ENCODE data around the gene MT2A. TPM values are rescaled to one million over a fixed set of nuclear protein-coding genes. Genes with fewer than 3 reads are reported as not detected.

Gene MT2A
- total RNA-seq, 1 donor from 2014 or later: 112 TPM

GRCh38 chr16:56601325-56601724, 7.1 kb upstream of the MT2A start:
- Mint-ChIP-seq H3K27me3 (ENCODE audit: low read depth, unreplicated experiment) (peaks cover 30% of the 10 kb centered on the region), H3K27ac (ENCODE audit: unreplicated experiment) (no peak overlapping the region), H3K4me1 (ENCODE audit: low read depth, unreplicated experiment) (peaks cover 3% of the 10 kb centered on the region), H3K4me3 (ENCODE audit: unreplicated experiment) (no peak overlapping the region), H3K36me3 (ENCODE audit: low read depth, unreplicated experiment) (no peaks in the 10 kb centered on the region), H3K9me3 (ENCODE audit: unreplicated experiment) (peaks cover 7% of the 10 kb centered on the region)
- no peaks in the 10 kb centered on the region for H3K9me3 ChIP-seq (ENCODE audit: insufficient read depth, low read depth, low read length)
- H3K4me1 ChIP-seq (ENCODE audit: insufficient read depth, low read length): peaks cover 8% of the 10 kb centered on the region
- H3K36me3 ChIP-seq (ENCODE audit: insufficient read depth, low read length): no peaks in the 10 kb centered on the region
- no peak overlapping the region for H3K4me3 ChIP-seq (ENCODE audit: insufficient read depth, low read depth, low read length)
- H3K27me3 ChIP-seq (ENCODE audit: insufficient read depth, low read length): no peaks in the 10 kb centered on the region
- no peak overlapping the region for H3K4me2 ChIP-seq (ENCODE audit: low read length)
- H3K9ac ChIP-seq (ENCODE audit: low read length): no peak overlapping the region
- TF ChIP-seq EZH2 (IDR thresholded peaks at IDR 0.05; ENCODE audit: insufficient read depth, low read length) (no peak), CTCF (IDR thresholded peaks at IDR 0.05; ENCODE audit: insufficient read depth, low read depth, low read length) (no peak)
- H3K79me2 ChIP-seq (ENCODE audit: insufficient read depth, low read length): no peaks in the 10 kb centered on the region
- FAIRE-seq (no peak), DNase-seq (ENCODE audit: low read depth) (no peak)
- peak overlapping the region; percentile 43 for H2AFZ ChIP-seq (ENCODE audit: low read depth, low read length)
- H4K20me1 ChIP-seq (ENCODE audit: insufficient read depth, low read length): no peaks in the 10 kb centered on the region
- no peak overlapping the region for H3K27ac ChIP-seq (ENCODE audit: low read depth, low read length)

- Mint-ChIP-seq H3K4me3 (ENCODE audit: unreplicated experiment) (no peak overlapping the region), H3K27me3 (ENCODE audit: low read depth, unreplicated experiment) (peaks cover 25% of the 10 kb centered on the region), H3K4me1 (ENCODE audit: low read depth, unreplicated experiment) (peaks cover 19% of the 10 kb centered on the region), H3K9me3 (ENCODE audit: unreplicated experiment) (peaks cover 3% of the 10 kb centered on the region), H3K27ac (ENCODE audit: unreplicated experiment) (no peak overlapping the region), H3K36me3 (ENCODE audit: low read depth, unreplicated experiment) (no peaks in the 10 kb centered on the region)
- DNase-seq (ENCODE audit: low read depth): no peak
- FAIRE-seq: no peak
- Histone ChIP-seq H3K9me3 (ENCODE audit: insufficient read depth, low read depth, low read length) (no peaks in the 10 kb centered on the region), H2AFZ (ENCODE audit: low read depth, low read length) (no peak overlapping the region), H3K9ac (ENCODE audit: low read length) (no peak overlapping the region), H3K4me3 (ENCODE audit: insufficient read depth, low read depth, low read length) (no peak overlapping the region), H3K27me3 (ENCODE audit: insufficient read depth, low read length) (no peaks in the 10 kb centered on the region), H3K4me1 (ENCODE audit: insufficient read depth, low read length) (peaks cover 25% of the 10 kb centered on the region), H3K36me3 (ENCODE audit: insufficient read depth, low read length) (no peaks in the 10 kb centered on the region), H4K20me1 (ENCODE audit: insufficient read depth, low read length) (peaks cover 1% of the 10 kb centered on the region), H3K4me2 (ENCODE audit: low read length) (no peak overlapping the region), H3K27ac (ENCODE audit: low read depth, low read length) (no peak overlapping the region), H3K79me2 (ENCODE audit: insufficient read depth, low read length) (peaks cover 2% of the 10 kb centered on the region)
- TF ChIP-seq CTCF (IDR thresholded peaks at IDR 0.05; ENCODE audit: insufficient read depth, low read depth, low read length): peak; percentile 15
- no peak for TF ChIP-seq EZH2 (IDR thresholded peaks at IDR 0.05; ENCODE audit: insufficient read depth, low read length)
These were observed 4.8 kb upstream of the MT2A start for GRCh38 chr16:56603589-56603988.

DNA sequence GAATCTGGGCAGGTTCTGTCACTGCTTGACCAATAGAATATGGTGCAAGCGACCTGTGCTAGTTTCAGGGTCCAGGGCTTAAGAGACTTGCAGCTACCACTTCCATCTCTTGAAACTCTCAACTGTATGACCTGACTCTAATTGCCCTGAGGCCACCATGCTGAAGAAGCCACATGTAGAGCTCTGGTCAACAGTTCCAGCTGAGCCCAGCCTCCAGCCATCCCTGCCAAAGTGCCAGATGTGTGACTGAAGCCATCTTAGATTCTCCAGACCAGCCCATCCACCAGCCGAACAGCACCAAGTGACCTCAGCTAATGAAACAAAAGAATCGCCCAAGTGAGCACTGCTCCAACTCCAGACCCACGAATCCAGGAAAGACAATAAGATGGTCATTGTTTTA, 3.4 kb upstream of the MT2A start:
- no peak for FAIRE-seq
- peaks cover 27% of the 10 kb centered on the region for H3K4me1 ChIP-seq (ENCODE audit: insufficient read depth, low read length)
- no peak for DNase-seq (ENCODE audit: low read depth)
- no peak overlapping the region for H3K27ac ChIP-seq (ENCODE audit: low read depth, low read length)
- H3K9ac ChIP-seq (ENCODE audit: low read length): no peak overlapping the region
- H3K36me3 ChIP-seq (ENCODE audit: insufficient read depth, low read length): no peaks in the 10 kb centered on the region
- H3K9me3 ChIP-seq (ENCODE audit: insufficient read depth, low read depth, low read length): no peaks in the 10 kb centered on the region
- peaks cover 3% of the 10 kb centered on the region for H3K9me3 Mint-ChIP-seq (ENCODE audit: unreplicated experiment)
- H2AFZ ChIP-seq (ENCODE audit: low read depth, low read length): no peak overlapping the region
- H3K4me3 ChIP-seq (ENCODE audit: insufficient read depth, low read depth, low read length): no peak overlapping the region
- no peaks in the 10 kb centered on the region for H3K27me3 ChIP-seq (ENCODE audit: insufficient read depth, low read length)
- H3K4me3 Mint-ChIP-seq (ENCODE audit: unreplicated experiment): no peak overlapping the region
- H4K20me1 ChIP-seq (ENCODE audit: insufficient read depth, low read length): peaks cover 5% of the 10 kb centered on the region
- H3K36me3 Mint-ChIP-seq (ENCODE audit: low read depth, unreplicated experiment): no peaks in the 10 kb centered on the region
- peaks cover 12% of the 10 kb centered on the region for H3K79me2 ChIP-seq (ENCODE audit: insufficient read depth, low read length)
- H3K4me2 ChIP-seq (ENCODE audit: low read length): no peak overlapping the region
- H3K4me1 Mint-ChIP-seq (ENCODE audit: low read depth, unreplicated experiment): peaks cover 24% of the 10 kb centered on the region
- TF ChIP-seq EZH2 (IDR thresholded peaks at IDR 0.05; ENCODE audit: insufficient read depth, low read length) (no peak), CTCF (IDR thresholded peaks at IDR 0.05; ENCODE audit: insufficient read depth, low read depth, low read length) (no peak)
- peaks cover 25% of the 10 kb centered on the region for H3K27me3 Mint-ChIP-seq (ENCODE audit: low read depth, unreplicated experiment)
- no peak overlapping the region for H3K27ac Mint-ChIP-seq (ENCODE audit: unreplicated experiment)

Measured in astrocyte (in vitro differentiated cells and primary cell).